Endothelial cell of umbilical vein (primary cell): ENCODE measurements around the gene RBM20. TPM values are rescaled to one million over a fixed set of nuclear protein-coding genes. Genes with fewer than 3 reads are reported as not detected.
"Not testable (repeated sequence)": the region's sequence is repeated elsewhere in the genome, so short reads cannot be mapped to it uniquely, and the experiment has no call there.

Experiments
- BruUV-seq: library from RNA; stranded (reverse); fragments of 400-500 nt; replicated peaks from 2 replicates; lab custom pipeline; 2021; lab: Mats Ljungman, UMichigan
- CTCF ChIA-PET: fragments of 300-600, 350-600 bp; sonication (Branson Sonifier 250); formaldehyde crosslinking; loops from one replicate; lab custom pipeline; 2021; ENCODE audit warnings: antibody characterized with exemption, inconsistent platforms; lab: Charles Lee
- POLR2A ChIA-PET: fragments of 300-600, 350-600 bp; sonication (Branson Sonifier 250); formaldehyde crosslinking; loops from one replicate; lab custom pipeline; 2021; ENCODE audit warnings: antibody characterized with exemption, inconsistent platforms; lab: Charles Lee
- DNase-seq: peaks from one replicate; pipeline ENCODE4 v3.0.0-alpha.2; 2011; ENCODE audit warnings: low read depth, low spot score
- FAIRE-seq: peaks from 2 replicates; lab custom pipeline; 2011; peaks lifted over from hg19 to GRCh38; lab: Jason Lieb, UNC
- H2AFZ ChIP-seq: 2 replicates; pipeline ENCODE4 v1.6.0; 2012; ENCODE audit warnings: low read depth, low read length, control low read depth, inconsistent platforms
- H3K27ac ChIP-seq: 2 replicates; pipeline ENCODE4 v1.5.1; 2011; ENCODE audit warnings: low read depth, mild to moderate bottlenecking, control low read depth, low read length, moderate library complexity; ENCODE audit not compliant: insufficient read depth
- H3K27me3 ChIP-seq, 2 experiments: 2 replicates each; pipeline versions ENCODE4 v1.6.0 to v1.6.1; 2011; ENCODE audit warnings: low read length in 2 of 2, mixed read lengths in 1 of 2; ENCODE audit not compliant: control insufficient read depth in 2 of 2, insufficient read depth in 2 of 2
- H3K36me3 ChIP-seq, 2 experiments: 2 replicates in 1 of 2; 3 replicates in 1 of 2; pipeline ENCODE4 v1.5.1; 2011; ENCODE audit warnings: low read length in 2 of 2, mild to moderate bottlenecking in 1 of 2, moderate library complexity in 1 of 2; ENCODE audit not compliant: control insufficient read depth in 2 of 2, insufficient read depth in 2 of 2; ENCODE audit errors: extremely low read depth in 1 of 2
- H3K4me1 ChIP-seq: 3 replicates; pipeline ENCODE4 v1.5.1; 2011; ENCODE audit warnings: mild to moderate bottlenecking, low read length; ENCODE audit not compliant: control insufficient read depth, insufficient read depth; ENCODE audit errors: extremely low read depth
- H3K4me2 ChIP-seq: 2 replicates; pipeline ENCODE4 v1.6.1; 2011; ENCODE audit warnings: low read length, control low read depth, mixed read lengths; ENCODE audit not compliant: insufficient read depth
- H3K4me3 ChIP-seq, 3 experiments: fragments of 200-600 bp in 1 of 3; sonication (generic), shearing (Covaris generic) in 1 of 3; replicated peaks in 1 of 3; 2 replicates each; pipeline ENCODE4 v1.5.1; 2011 to 2016; ENCODE audit warnings: control low read depth in 3 of 3, low read length in 3 of 3, mild to moderate bottlenecking in 2 of 3, inconsistent platforms in 1 of 3, low read depth in 1 of 3, moderate library complexity in 1 of 3; ENCODE audit not compliant: insufficient read depth in 1 of 3
- H3K79me2 ChIP-seq: 2 replicates; pipeline ENCODE4 v1.6.0; 2012; ENCODE audit warnings: low read length, inconsistent platforms; ENCODE audit not compliant: control insufficient read depth, insufficient read depth
- H3K9ac ChIP-seq: replicated peaks from 2 replicates; pipeline ENCODE3; 2011; ENCODE audit warnings: low read length, control low read depth; ENCODE audit not compliant: insufficient read depth; ENCODE audit errors: extremely low read depth
- H3K9me1 ChIP-seq: replicated peaks from 3 replicates; pipeline ENCODE4 v1.6.0; 2011; ENCODE audit warnings: mild to moderate bottlenecking, low read length; ENCODE audit not compliant: control insufficient read depth, insufficient read depth; ENCODE audit errors: extremely low read depth
- H3K9me3 ChIP-seq: replicated peaks from 2 replicates; pipeline ENCODE4 v1.5.1; 2012; ENCODE audit warnings: low read length, inconsistent platforms; ENCODE audit not compliant: control insufficient read depth, insufficient read depth
- H4K20me1 ChIP-seq: replicated peaks from 2 replicates; pipeline ENCODE3; 2011; ENCODE audit warnings: mild to moderate bottlenecking, low read length; ENCODE audit not compliant: control insufficient read depth, insufficient read depth; ENCODE audit errors: extremely low read depth
- FOS ChIP-seq: IDR thresholded peaks from 2 replicates; pipeline ENCODE4 v1.6.1; 2011; ENCODE audit warnings: mild to moderate bottlenecking, low read length, moderate library complexity, borderline replicate concordance; ENCODE audit not compliant: insufficient read depth
- JUN ChIP-seq: IDR thresholded peaks from 2 replicates; pipeline ENCODE4 v1.6.1; 2011; ENCODE audit warnings: borderline replicate concordance, low read depth; ENCODE audit not compliant: insufficient read length, insufficient read depth
- MAX ChIP-seq: IDR thresholded peaks from 2 replicates; pipeline ENCODE4 v1.6.1; 2011; ENCODE audit not compliant: insufficient read depth, insufficient read length
- MYC ChIP-seq: IDR thresholded peaks from one replicate; pipeline ENCODE4 v1.6.1; 2011; ENCODE audit warnings: mild to moderate bottlenecking, low read depth, low read length
- POLR2A ChIP-seq: IDR thresholded peaks from 2 replicates; pipeline ENCODE4 v1.6.1; 2012; ENCODE audit warnings: low read depth, mild to moderate bottlenecking, control low read depth, low read length
- dilution Hi-C: fragments of 300-500 bp; cut with MboI; formaldehyde crosslinking; loops from one replicate; pipeline ENCODE4 v1.15.0; 2019; ENCODE audit warnings: low sequenced_read_pairs; ENCODE audit not compliant: extremely low pct_ligation_motif_present
- intact Hi-C: fragments of 100-400 bp; cut with micrococcal nuclease; formaldehyde crosslinking; loops from one replicate; pipeline ENCODE4 v1.10.0; 2022
- polyA plus RNA-seq, 4 experiments: library from polyadenylated mRNA; depleted of rRNA in 3 of 4; stranded (reverse) in 3 of 4; unstranded in 1 of 4; fragments of >200 nt; gene quantifications; 2 replicates each; pipeline versions ENCODE4 v1.2.1 to v1.2.3, GENCODE V29; 2011 to 2012; ENCODE audit warnings: missing spikeins in 1 of 4
- total RNA-seq: library from RNA; stranded (reverse); gene quantifications from 2 replicates; pipeline ENCODE4 v1.2.3, GENCODE V29; 2021

Gene RBM20
- total and polyA plus RNA-seq, 2 donors (not counting 3 experiments of a cell fraction or from before 2014, with no cell fraction given): 0.04 TPM; not detected in 1

- Histone ChIP-seq H3K4me2 (no peak overlapping the region), H3K4me1 (peaks cover 2% of the 10 kb centered on the region), H3K27ac (no peak overlapping the region), H3K9ac (no peak overlapping the region), H3K27me3 (peaks cover 4 to 8% of the 10 kb centered on the region in 2 experiments), H3K36me3 (no peaks in the 10 kb centered on the region), H3K4me3 (no peak overlapping the region), H2AFZ (no peak overlapping the region), H3K9me1 (no peaks in the 10 kb centered on the region), H3K9me3 (no peaks in the 10 kb centered on the region), H4K20me1 (no peaks in the 10 kb centered on the region), H3K79me2 (no peaks in the 10 kb centered on the region)
- dilution Hi-C loops (no loop called here), intact Hi-C loops (no loop called here)
- no peak for TF ChIP-seq MAX
- TF ChIP-seq MYC: no peak
- TF ChIP-seq POLR2A: no peak
- no TSS peak for BruUV-seq
- FAIRE-seq: no peak
- ChIA-PET POLR2A (no interaction called here), CTCF (interaction anchor here (3.1 to 3.2 kb wide), 2 partner anchors 10 to 11 kb away, joined by 12 to 15 read pairs; no protein-coding TSS in a partner anchor)
- DNase-seq: no peak
These were observed 17.2 kb downstream of the RBM20 start for GRCh38 chr10:110661292-110661691.

- no peak for FAIRE-seq
These were observed 20.6 kb downstream of the RBM20 start for GRCh38 chr10:110664483-110665420.

GRCh38 chr10:110666259-110666658 is 22.1 kb downstream of the RBM20 start:
- H3K4me1 ChIP-seq, H4K20me1 ChIP-seq, H2AFZ ChIP-seq, H3K4me2 ChIP-seq, H3K9me1 ChIP-seq, H3K79me2 ChIP-seq, H3K4me3 ChIP-seq, H3K27ac ChIP-seq, H3K9ac ChIP-seq, H3K36me3 ChIP-seq, intact Hi-C loops, BruUV-seq, dilution Hi-C loops, FAIRE-seq, H3K9me3 ChIP-seq, POLR2A ChIA-PET, DNase-seq: not testable (repeated sequence)
- CTCF ChIA-PET: interaction anchor here (0.9 to 1.3 kb wide), 2 partner anchors 17 to 25 kb away, joined by 3 to 4 read pairs; no protein-coding TSS in a partner anchor
- peaks cover 14 to 26% of the 10 kb centered on the region in 2 experiments for H3K27me3 ChIP-seq

More at GRCh38 chr10:110664483-110665420, 20.6 kb downstream of the RBM20 start:
- Histone ChIP-seq H3K9ac (no peak overlapping the region), H3K4me3 (no peak overlapping the region), H3K9me3 (no peaks in the 10 kb centered on the region), H3K9me1 (no peaks in the 10 kb centered on the region), H3K36me3 (no peaks in the 10 kb centered on the region), H3K4me2 (no peak overlapping the region), H3K79me2 (no peaks in the 10 kb centered on the region), H2AFZ (no peak overlapping the region), H4K20me1 (no peaks in the 10 kb centered on the region), H3K27me3 (peaks cover 12 to 19% of the 10 kb centered on the region in 2 experiments), H3K27ac (no peak overlapping the region), H3K4me1 (peaks cover 2% of the 10 kb centered on the region)
- ChIA-PET CTCF (interaction anchor here (1.3 to 3.2 kb wide), 2 partner anchors 7 to 19 kb away, joined by 4 to 12 read pairs; no protein-coding TSS in a partner anchor), POLR2A (no interaction called here)
- dilution Hi-C loops (no loop called here), intact Hi-C loops (no loop called here)
- no peak for DNase-seq
- no TSS peak for BruUV-seq
- TF ChIP-seq FOS (peak; percentile 25), JUN (peak; percentile 43), MAX (no peak)
